ENCODE results near the gene ATP2A2. TPM values are rescaled to one million over a fixed set of nuclear protein-coding genes. Genes with fewer than 3 reads are reported as not detected.

Gene ATP2A2
- total RNA-seq, 1 experiment from 2014 or later = 239 TPM

DNA sequence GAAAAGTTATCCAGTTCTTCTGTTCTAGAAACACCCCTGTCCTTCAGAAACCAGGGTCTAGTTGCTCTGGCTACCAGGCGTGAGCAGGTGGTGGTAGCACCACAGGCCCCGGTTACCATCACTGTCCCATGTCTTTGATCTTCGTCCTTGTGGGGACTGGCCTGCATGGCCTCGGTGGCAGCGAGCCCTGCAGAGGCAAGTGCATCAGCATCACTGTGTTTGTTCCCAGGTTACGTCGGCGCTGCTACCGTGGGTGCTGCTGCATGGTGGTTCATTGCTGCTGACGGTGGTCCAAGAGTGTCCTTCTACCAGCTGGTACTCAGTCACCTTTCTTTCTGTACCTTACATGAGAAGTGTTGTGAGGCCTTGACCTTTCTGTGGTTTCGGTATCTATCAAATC is 63.6 kb downstream of the ATP2A2 start:
- RAD21 ChIA-PET (ENCODE audit: low non-redundant PET in 1 of 2, low total read pairs in 2 of 2, uncharacterized antibody in 2 of 2, unreplicated experiment in 2 of 2) = no interaction called here
- no peaks in the 10 kb centered on the region for H3K9me3 ChIP-seq (ENCODE audit: control insufficient read depth in 1 of 2, insufficient read depth in 1 of 2, low read depth in 1 of 2, low read length in 2 of 2)

More for the DNA sequence above, 63.6 kb downstream of the ATP2A2 start:
- Histone ChIP-seq H3K79me2 (ENCODE audit: insufficient read depth, low read length) (peaks cover 32% of the 10 kb centered on the region; the same call in 1 of the 2 replicates), H2AFZ (ENCODE audit: low read depth, low read length, poor library complexity, severe bottlenecking) (no peak overlapping the region), H3K4me1 (ENCODE audit: control insufficient read depth in 1 of 2, insufficient read depth in 2 of 2, low read length in 2 of 2) (no peaks in the 10 kb centered on the region), H3K36me3 (ENCODE audit: control insufficient read depth in 1 of 2, insufficient read depth in 2 of 2, low read length in 2 of 2) (peaks cover 76 to 93% of the 10 kb centered on the region in 2 experiments), H3K27me3 (ENCODE audit: insufficient read depth, low read length) (no peaks in the 10 kb centered on the region), H3K27ac (ENCODE audit: low read depth, low read length) (no peak overlapping the region), H3K9me2 (ENCODE audit: insufficient read depth) (no peaks in the 10 kb centered on the region), H3K4me3 (replicated peaks in 1 of 2; ENCODE audit: low read depth in 1 of 2, low read length in 2 of 2) (no peak overlapping the region), H3K9ac (ENCODE audit: low read length) (no peak overlapping the region), H4K20me1 (ENCODE audit: insufficient read depth) (no peaks in the 10 kb centered on the region), H3K4me2 (ENCODE audit: low read length) (no peak overlapping the region)
- TF ChIP-seq, protein P1, sequence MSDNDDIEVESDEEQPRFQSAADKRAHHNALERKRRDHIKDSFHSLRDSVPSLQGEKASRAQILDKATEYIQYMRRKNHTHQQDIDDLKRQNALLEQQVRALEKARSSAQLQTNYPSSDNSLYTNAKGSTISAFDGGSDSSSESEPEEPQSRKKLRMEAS (IDR thresholded peaks at IDR 0.05) = no peak
- TF ChIP-seq YY1 (IDR thresholded peaks at IDR 0.05; ENCODE audit: extremely low read depth, insufficient replicate concordance, low read depth, low read length) (no peak), CEBPB (IDR thresholded peaks at IDR 0.05; ENCODE audit: low read depth) (no peak), ZFX (IDR thresholded peaks at IDR 0.05) (no peak), EGR1 (IDR thresholded peaks at IDR 0.05; ENCODE audit: low read depth) (no peak), RAD21 (IDR thresholded peaks at IDR 0.05; ENCODE audit: low read depth) (no peak), TCF7L2 (IDR thresholded peaks at IDR 0.05; ENCODE audit: borderline replicate concordance, extremely low read depth, insufficient read depth, insufficient read length) (no peak), POLR2AphosphoS5 (IDR thresholded peaks at IDR 0.05; ENCODE audit: low read depth, low read length) (no peak), FOSL1 (IDR thresholded peaks at IDR 0.05; ENCODE audit: low read depth) (no peak), ZNF274 (IDR thresholded peaks at IDR 0.05; ENCODE audit: low read depth, low read length) (no peak), JUND (IDR thresholded peaks at IDR 0.05) (no peak), SIN3A (IDR thresholded peaks at IDR 0.05; ENCODE audit: low read depth) (no peak), SRF (IDR thresholded peaks at IDR 0.05; ENCODE audit: low read depth) (no peak), SP1 (IDR thresholded peaks at IDR 0.05; ENCODE audit: low read depth) (no peak)
- TF ChIP-seq, protein P2, sequence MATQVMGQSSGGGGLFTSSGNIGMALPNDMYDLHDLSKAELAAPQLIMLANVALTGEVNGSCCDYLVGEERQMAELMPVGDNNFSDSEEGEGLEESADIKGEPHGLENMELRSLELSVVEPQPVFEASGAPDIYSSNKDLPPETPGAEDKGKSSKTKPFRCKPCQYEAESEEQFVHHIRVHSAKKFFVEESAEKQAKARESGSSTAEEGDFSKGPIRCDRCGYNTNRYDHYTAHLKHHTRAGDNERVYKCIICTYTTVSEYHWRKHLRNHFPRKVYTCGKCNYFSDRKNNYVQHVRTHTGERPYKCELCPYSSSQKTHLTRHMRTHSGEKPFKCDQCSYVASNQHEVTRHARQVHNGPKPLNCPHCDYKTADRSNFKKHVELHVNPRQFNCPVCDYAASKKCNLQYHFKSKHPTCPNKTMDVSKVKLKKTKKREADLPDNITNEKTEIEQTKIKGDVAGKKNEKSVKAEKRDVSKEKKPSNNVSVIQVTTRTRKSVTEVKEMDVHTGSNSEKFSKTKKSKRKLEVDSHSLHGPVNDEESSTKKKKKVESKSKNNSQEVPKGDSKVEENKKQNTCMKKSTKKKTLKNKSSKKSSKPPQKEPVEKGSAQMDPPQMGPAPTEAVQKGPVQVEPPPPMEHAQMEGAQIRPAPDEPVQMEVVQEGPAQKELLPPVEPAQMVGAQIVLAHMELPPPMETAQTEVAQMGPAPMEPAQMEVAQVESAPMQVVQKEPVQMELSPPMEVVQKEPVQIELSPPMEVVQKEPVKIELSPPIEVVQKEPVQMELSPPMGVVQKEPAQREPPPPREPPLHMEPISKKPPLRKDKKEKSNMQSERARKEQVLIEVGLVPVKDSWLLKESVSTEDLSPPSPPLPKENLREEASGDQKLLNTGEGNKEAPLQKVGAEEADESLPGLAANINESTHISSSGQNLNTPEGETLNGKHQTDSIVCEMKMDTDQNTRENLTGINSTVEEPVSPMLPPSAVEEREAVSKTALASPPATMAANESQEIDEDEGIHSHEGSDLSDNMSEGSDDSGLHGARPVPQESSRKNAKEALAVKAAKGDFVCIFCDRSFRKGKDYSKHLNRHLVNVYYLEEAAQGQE (IDR thresholded peaks at IDR 0.05; ENCODE audit: low read depth) = no peak
- TF ChIP-seq, protein P3, sequence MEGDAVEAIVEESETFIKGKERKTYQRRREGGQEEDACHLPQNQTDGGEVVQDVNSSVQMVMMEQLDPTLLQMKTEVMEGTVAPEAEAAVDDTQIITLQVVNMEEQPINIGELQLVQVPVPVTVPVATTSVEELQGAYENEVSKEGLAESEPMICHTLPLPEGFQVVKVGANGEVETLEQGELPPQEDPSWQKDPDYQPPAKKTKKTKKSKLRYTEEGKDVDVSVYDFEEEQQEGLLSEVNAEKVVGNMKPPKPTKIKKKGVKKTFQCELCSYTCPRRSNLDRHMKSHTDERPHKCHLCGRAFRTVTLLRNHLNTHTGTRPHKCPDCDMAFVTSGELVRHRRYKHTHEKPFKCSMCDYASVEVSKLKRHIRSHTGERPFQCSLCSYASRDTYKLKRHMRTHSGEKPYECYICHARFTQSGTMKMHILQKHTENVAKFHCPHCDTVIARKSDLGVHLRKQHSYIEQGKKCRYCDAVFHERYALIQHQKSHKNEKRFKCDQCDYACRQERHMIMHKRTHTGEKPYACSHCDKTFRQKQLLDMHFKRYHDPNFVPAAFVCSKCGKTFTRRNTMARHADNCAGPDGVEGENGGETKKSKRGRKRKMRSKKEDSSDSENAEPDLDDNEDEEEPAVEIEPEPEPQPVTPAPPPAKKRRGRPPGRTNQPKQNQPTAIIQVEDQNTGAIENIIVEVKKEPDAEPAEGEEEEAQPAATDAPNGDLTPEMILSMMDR (IDR thresholded peaks at IDR 0.05 in 2 of 3, conservative IDR thresholded peaks at IDR 0.05 in 1 of 3; ENCODE audit: borderline replicate concordance in 1 of 3, insufficient read depth in 1 of 3, low read depth in 2 of 3, low read length in 2 of 3) = no peak
- TF ChIP-seq, protein P4, sequence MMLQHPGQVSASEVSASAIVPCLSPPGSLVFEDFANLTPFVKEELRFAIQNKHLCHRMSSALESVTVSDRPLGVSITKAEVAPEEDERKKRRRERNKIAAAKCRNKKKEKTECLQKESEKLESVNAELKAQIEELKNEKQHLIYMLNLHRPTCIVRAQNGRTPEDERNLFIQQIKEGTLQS (IDR thresholded peaks at IDR 0.05) = no peak
- TF ChIP-seq, protein P5, sequence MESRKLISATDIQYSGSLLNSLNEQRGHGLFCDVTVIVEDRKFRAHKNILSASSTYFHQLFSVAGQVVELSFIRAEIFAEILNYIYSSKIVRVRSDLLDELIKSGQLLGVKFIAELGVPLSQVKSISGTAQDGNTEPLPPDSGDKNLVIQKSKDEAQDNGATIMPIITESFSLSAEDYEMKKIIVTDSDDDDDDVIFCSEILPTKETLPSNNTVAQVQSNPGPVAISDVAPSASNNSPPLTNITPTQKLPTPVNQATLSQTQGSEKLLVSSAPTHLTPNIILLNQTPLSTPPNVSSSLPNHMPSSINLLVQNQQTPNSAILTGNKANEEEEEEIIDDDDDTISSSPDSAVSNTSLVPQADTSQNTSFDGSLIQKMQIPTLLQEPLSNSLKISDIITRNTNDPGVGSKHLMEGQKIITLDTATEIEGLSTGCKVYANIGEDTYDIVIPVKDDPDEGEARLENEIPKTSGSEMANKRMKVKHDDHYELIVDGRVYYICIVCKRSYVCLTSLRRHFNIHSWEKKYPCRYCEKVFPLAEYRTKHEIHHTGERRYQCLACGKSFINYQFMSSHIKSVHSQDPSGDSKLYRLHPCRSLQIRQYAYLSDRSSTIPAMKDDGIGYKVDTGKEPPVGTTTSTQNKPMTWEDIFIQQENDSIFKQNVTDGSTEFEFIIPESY (IDR thresholded peaks at IDR 0.05; ENCODE audit: extremely low read depth, insufficient replicate concordance, low read length) = no peak
- ChIA-PET CTCF (no interaction called here), POLR2A (no interaction called here)
- intact Hi-C loops (cut with micrococcal nuclease) = no loop called here
- no TSS peak for BruUV-seq (replicated peaks)
- DNase-seq (ENCODE audit: low read depth, low spot score) (no peak), ATAC-seq (no peak)
